Purkinje cell (primary cell): ENCODE data around the gene ZNF618. TPM values are rescaled to one million over a fixed set of nuclear protein-coding genes. Genes with fewer than 3 reads are reported as not detected.

ENCODE experiments used
- polyA plus RNA-seq: library from polyadenylated mRNA; unstranded; fragments of >200 nt; fragmentation: Nextera tagmentation; gene quantifications from 2 replicates; pipeline ENCODE4 v1.2.1, GENCODE V29; 2014

ZNF618 gene
- 1.2 TPM in 2 replicates for polyA plus RNA-seq

GRCh38 chr9:113876151-113876992, at the start of gene ZNF618:
TSS of gene ZNF618 (plus strand) at chr9:113876309. CDS start at chr9:113876381, 72 bp downstream.

GRCh38 chr9:114078021-114078780, 202.1 kb downstream of the ZNF618 start, which contains the start of gene AMBP:
TSS of gene AMBP (minus strand) at chr9:114078300. CDS start at chr9:114078209, 91 bp downstream.

GRCh38 chr9:114098936-114099668, 223.0 kb downstream of the ZNF618 start, which contains the start of gene KIF12:
TSS of gene KIF12 (minus strand) at chr9:114099292. CDS start at chr9:114099276, 16 bp downstream.

Other genes starting within 250 kb of the ZNF618 start
- gene AMBP, start 202.0 kb downstream of the ZNF618 start, polyA plus RNA-seq: not detected in 2 replicates
- gene KIF12, start 223.0 kb downstream of the ZNF618 start, polyA plus RNA-seq: not detected in 2 replicates